GM18526 (cell line): Measurements from ENCODE around the gene RNF38.

ENCODE experiments used
- POLR2A ChIP-seq: IDR thresholded peaks from 3 replicates; pipeline ENCODE4 v1.6.1; 2011; ENCODE audit not compliant: insufficient read length; ENCODE audit errors: extremely low read depth

The RNF38 gene

DNA sequence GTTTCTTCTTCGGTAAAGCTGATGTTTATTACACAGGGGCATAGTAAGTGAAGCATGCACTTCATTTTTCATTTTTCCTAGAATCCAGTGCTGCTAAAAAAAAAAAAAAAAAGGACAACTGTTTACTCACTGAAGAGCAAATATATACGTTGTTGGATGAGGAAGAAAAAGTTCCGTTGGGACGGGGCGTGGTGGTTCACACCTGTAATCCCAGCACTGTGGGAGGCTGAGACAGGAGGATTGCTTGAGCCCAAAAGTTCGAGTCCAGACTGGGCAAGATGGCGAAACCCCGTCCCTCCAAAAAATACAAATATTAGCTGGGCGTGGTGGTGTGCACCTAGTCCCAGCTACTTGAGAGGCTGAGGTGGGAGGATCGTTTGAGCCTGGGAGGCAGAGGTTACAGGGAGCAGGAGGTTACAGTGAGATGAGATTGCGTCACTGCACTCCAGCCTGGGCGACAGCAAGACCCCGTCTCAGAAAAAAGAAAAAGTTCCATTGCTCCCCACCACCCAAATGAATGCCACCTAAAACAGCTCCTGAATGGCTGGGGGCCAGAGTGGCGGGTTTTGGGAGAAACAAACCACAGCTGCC, 81.8 kb downstream of the RNF38 start:
- TF ChIP-seq POLR2A: no peak

DNA sequence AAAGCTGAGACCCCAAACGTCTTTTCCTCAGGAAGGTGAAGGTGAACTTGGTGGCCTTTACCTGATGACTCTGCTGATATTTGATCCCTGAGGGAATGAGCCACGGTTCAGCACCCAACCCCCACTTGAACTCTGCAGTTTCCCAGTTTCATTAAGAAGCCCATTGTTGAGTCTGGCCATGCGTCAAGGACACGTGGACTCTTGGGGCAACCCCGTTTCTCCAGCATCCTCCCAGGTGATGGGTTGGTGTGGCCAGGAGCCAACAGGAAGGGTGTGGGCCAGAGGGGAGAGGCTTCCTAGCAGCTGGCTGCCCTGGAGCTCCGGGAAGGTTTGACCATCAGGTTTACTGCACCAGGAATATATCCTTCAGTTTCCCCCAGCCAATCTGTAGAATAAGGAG, 82.3 kb downstream of the RNF38 start:
- no peak for TF ChIP-seq POLR2A

DNA sequence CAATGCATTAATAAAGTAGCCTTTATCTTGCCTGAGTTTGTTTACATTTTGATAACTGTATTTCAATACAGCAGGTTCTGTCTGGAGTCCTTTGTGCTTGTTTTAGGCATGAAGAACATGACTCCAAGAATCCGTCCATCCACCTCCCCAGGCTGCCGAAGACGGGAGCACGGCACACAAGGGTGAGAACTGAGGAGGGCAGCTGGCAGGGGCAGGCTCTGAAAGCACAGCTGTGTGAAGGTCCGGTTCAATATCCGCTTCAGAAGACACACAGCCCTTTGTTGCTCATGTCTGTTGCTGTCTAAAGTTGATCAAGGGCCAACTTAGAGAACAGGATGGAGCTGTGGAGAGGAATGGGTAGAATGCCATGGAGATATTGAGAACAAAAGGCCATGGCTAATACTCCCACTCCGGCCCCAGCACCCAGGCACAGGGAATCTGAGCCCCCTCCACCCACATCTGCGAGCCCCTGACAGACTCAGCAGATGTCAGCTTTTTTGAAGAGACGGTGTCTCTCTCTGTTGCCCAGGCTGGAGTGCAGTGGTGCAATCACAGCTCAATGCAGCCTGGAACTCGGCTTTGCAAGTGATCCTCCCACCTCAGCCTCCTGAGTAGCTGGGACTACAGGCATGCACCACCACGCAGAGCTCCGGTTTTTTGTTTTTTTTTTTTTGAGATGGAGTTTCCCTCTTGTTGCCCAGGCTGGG, 83.3 kb downstream of the RNF38 start:
- no peak for TF ChIP-seq POLR2A

DNA sequence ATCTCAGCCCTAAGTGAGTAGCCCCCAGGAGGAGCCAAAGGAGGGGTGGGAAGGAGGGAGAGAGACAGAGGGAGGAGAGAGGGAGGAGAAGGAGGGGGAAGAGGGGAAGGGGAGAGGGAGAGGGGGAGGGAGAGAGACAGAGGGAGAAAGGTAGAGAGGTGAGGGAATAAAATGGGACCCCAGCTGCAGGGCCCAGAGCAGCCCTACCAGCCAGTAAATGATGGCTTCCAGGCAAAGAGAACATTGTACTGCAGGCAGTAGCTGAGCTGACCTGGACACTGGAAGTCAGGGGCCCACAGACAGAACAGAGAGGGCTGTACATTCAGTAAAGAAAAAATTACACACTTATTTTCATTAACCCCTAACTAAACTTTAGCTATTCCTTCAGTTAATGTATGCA, 84.0 kb downstream of the RNF38 start:
- TF ChIP-seq POLR2A: no peak

DNA sequence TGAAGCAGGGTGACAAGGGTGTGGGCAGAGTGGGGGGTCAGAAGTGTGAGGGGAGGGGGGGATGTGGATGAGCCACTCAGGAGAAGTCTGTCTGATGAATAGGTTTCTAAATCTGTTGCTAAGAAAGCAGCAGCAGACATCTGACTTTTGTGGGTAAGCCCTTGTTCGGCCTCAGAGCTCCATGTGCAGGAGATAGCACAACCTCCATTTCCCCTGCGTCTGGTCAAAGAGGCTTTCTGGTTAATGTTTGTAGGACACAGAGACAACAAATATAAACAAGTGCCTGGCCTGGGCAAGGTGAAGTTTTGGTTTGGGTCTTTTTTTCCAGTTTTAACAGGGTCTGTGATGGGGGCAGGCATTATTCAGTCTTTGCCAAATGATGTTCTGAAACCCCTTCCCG, 84.8 kb downstream of the RNF38 start:
- TF ChIP-seq POLR2A: no peak

DNA sequence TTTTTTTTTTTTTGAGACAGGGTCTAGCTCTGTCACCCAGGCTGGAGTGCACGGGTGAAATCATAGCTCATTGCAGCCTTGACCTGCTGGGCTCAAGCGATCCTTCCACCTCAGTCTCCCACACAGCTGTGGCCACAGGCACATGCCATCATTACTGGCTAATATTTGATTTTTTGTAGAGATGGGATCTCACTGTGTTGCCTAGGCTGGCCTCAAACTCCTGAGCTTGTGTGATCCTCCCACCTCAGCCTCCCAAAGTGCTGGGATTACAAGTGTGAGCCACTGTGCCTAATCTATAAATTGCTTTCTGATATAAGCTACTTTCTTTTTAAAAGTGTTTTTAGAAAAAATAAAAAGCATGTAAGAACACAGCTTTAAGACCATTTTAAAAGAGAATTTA, 85.3 kb downstream of the RNF38 start:
- TF ChIP-seq POLR2A: no peak

DNA sequence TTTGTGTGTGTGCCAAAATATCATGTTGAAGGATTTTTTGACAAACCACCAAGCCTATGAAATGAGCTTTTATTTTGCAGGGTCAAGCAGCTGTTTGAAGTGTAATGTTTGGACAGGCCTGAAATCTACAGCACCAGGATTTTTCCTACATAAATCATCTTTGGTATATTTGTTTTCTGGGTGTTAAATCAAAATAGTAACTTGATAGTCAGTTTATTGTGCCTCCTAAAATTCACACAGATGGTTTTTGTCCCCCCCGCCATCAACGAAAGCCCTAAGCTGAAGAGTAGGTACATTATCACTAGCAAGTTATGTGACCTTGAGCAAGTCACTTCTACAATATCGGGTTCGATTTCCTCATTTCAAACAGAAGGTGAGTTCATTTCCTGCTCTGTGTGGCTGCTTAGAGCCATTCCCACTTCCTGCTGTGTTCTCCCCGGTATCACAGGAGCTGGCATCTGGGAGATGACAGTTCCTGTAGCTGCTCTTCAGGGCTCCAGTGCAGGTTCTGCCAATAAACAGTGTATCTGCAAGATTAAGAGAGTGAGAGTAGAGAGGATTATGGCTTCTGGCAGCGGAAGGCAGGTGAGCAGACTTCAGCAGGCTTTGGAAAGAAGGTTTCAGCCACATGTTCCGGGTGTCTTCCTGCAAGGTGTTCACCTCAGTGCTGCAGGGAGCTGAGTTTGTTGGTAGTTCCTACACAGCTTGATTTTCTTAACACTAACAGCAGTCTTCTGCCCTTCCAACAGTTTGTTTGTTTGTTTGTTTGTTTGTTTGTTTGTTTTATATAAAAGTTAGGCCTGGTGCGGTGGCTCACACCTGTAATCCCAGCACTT, 93.4 kb downstream of the RNF38 start:
- no peak for TF ChIP-seq POLR2A

DNA sequence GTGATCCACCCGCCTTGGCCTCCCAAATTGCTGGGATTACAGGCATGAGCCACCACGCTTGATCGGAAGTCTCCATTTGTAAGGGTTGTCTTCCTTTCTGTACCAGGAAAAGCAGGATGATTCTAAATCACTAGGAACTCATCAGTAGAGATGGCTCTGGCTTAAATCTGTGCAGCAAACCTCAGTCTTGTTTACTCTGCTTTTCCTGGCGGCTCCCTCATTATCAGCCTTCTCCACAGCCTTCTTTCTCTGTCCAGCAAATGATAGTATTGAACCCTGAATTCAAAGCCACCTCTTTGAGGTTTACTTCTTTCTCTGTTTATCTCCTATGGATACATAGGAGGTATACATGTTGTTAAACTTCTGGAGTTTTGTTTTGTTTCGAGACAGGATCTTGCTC, 98.8 kb downstream of the RNF38 start:
- no peak for TF ChIP-seq POLR2A

DNA sequence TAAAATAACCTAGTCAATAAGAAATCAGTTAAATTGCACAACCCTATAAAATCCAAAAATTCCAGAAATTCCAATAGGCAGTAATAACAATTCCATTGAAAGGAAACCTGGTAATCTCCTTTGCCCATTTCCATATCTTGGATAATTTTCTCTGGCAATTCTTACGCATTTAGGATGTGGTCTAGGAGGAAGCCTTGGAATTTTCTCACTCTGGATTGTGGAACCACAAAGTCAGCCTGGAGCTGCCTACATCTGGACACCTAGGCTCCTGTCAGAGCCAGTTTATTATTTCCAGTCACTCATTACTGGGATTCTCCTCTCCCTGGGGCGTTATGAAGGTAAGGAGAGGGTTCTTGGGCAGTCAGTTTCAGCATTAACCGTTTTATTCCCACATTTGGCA, 101.5 kb downstream of the RNF38 start:
- TF ChIP-seq POLR2A: no peak

DNA sequence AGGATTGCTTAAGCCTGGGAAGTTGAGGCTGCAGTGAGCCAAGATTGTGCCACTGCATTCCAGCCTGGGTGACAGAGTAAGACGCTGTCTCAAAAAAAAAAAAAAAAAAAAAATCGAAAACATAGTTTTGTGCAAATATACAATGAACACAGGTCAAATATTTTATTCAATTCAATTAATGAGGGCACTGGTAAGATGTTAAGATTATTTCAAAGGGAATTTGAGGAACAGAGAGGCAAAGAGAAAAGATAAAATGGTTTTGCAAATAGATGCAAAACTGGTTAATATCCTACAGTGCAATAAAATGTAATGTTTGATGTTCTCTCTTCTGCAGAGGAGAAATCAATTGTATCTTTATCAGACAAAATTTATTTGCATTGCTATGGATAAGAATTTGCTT, 102.3 kb downstream of the RNF38 start:
- TF ChIP-seq POLR2A: no peak

DNA sequence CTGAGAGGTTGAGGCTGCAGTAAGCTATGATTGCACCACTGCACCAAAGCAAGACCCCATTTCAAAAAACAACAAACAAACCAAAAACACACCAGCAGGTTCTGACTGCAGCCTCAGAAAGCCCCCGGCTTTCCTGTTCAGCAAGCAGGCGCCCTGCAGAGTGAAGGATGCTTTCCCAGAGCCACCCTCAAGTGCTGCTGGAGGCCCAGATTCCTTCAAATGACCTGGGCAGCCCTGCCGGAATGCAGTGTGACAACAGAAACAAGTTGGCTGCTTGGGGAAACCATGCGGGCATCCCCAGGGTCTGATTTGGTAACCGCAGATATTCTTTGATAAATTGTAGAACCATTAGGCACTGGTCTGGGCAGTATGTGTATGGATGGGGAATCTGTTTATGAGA, 106.2 kb downstream of the RNF38 start:
- no peak for TF ChIP-seq POLR2A

DNA sequence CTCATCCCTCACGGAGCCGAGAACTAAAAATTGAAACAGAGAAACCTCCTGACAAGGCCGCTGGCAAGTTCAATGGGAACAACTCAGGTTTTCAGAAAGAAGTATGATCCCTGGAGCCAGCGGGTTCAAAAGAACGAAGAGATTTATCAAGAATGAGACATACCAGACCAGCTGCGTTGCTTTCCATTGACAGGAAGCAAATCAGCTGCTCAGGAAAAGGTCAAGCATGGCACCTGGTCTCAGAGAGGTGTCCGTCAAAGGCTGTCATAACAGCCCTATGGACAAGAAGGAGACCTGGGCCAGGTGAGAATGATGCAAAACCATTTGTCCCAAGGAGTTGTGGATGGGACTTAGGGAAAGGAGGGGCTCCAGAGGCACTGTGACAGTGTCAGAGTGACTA, 106.9 kb downstream of the RNF38 start:
- TF ChIP-seq POLR2A: no peak

DNA sequence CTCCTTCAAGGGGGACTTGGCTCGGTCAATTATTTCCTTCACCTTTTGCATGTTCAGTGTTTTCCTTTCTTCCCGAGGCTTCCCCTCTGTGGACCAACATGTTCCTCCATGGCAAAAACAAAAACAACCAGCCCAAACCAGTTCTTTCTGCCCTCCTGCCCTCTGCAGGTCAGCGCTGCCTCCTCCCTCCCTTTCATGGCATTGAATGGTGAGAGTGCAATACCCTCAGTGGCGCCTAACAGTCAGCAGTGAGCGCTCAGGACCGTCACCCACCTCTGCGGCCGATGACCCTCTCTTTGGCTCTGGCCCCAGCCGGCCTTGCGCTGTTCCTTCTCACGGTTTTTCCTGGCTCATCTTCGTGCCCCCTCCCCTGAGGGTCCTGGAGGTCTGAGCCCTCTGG, 107.4 kb downstream of the RNF38 start:
- no peak for TF ChIP-seq POLR2A

DNA sequence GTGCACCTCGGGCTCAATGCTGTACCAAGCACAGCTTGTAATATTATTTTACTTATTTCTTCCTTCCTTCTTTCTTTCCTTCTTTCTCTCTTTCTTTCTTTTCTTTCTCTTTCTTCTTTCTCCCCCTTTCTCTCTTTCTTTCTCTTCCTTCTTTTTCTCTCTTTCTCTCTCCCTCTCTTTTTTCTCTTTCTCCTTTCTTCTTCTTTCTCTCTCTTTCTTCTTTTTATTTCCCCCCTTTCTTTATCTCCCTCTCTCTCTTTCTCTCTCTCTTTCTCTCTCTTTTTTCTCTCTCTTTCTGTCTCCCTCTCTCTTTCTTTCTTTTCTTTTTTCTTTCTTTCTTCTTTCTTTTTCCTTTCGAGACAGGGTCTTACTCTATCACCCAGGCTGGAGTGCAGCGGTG, 109.1 kb downstream of the RNF38 start:
- no peak for TF ChIP-seq POLR2A

DNA sequence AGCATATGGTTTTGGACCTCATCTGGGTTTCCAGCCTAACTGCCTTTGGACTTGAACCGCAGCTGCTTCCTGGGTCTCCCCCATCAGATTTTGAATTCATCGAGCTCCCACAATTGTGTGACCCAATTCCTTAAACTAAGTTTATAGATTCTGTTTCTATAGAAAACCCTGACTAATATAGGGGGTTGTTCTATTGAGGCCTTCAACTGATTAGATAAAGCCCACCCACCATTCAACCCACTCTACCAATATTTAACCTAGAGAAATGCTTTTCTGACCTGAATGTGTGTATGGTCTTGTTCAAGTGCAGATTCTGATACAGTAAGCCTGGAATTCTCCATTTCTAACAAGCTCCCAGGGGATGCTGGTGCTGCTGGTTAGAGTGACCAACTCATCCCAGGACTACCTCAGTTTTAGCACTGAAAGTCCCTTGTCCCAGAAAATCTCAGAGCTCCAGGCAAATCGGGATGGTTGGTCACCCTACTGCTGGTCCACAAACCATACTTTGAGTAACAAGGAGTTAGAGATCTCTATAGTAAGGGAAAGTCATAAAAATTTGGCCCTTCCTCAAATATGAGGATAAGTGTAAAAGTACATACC, 110.1 kb downstream of the RNF38 start:
- no peak for TF ChIP-seq POLR2A

DNA sequence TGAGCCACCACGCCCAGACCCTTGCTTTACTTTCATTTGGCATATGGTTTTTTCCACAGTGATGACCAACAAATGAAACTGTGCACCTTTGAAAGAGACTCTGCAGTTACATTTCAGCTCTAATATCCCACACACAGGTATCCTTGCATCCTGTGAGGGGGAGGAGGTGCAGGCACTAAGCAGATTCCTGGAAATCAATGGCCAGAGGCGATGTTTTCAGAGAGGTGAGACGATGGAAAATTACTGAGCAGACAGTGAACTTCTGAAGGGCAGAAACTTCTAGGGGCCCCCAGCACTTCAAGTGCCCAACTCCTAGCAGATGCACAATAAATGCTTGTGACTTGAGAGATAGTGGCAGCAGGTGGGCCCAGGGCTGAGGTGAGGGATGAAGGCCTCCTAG, 112.0 kb downstream of the RNF38 start:
- no peak for TF ChIP-seq POLR2A
